ENCODE data around the gene BEST1.
"Not testable (repeated sequence)": the region's sequence is repeated elsewhere in the genome, so short reads cannot be mapped to it uniquely, and the experiment has no call there.

Gene BEST1

DNA sequence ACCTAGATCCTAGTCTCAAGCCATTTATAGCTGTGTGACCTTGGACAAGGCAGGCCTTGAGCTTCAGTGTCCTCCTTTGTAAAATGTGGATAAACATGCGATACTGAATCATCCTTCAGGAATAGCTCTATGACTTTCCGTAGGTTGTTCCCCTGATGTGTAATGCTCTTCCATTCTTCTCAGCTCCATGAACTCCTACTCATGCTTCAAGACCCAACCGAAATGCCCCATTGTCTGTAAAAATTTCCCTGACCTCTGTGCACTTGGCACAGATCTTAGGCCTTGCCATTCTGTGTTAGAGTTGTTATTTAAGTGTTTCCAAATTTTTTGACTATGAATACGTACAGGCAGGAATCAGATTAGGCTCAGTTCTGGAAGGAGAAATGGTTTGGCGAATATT lies 3.3 kb upstream of the BEST1 start:
- FAIRE-seq (no peak), DNase-seq (ENCODE audit: extremely low spot score, insufficient read length, low read depth) (no peak)

DNA sequence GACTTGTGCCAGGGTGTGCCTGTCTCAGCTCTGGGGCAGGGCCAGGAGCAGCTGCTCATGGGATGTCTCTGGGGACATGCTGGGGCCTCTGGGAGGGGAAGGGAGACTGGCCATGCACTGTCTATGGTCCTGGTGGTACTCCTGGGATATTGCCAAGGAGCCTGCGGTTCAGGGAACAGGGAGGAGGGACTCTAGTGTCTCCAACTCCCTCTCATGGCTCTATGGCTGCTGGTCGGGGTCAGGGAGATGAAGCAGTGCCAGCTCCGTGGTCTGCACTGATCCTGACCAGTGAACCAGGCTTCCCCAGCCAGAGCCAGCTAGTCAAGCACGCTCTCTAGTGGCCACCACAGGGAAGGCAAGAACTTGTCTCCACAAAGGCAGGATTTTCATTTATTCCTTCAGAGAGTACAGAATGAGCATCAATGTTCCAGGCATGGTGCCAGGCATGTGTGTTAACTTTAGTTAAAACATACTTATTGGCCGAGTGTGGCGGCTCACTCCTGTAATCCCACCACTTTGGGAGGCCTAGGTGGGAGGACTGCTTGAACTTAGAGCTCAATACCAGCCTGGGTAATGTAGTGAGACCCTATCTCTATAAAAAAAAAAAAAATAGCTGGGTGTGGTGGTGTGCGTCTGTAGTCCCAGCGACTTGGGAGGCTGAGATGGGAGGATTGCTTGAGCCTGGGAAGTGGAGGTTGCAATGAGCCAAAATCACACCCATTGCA lies 2.5 kb upstream of the BEST1 start:
- DNase-seq (ENCODE audit: extremely low spot score, insufficient read length, low read depth) (peak; percentile 72), FAIRE-seq (peak; percentile 72)

DNA sequence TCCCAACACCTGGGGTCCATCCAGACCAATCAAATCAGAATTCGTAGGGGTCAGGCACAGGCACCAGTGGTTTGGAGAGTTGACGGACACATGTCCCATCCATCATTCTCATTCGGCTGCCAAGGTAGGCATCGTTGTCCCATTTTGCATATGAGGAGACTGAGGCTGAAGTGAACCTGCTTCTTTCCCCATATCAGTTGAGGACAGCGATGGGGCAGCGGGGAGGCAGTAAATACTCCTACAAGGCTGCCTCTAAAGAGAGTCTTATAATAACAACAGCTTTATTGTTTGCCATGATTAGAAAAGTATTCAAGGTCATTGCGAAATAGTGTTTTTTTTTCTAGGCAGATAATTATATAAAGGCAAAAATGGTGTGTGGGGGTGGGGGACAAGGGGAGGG lies 1.6 kb upstream of the BEST1 start:
- no peak for FAIRE-seq
- no peak for DNase-seq (ENCODE audit: extremely low spot score, insufficient read length, low read depth)

DNA sequence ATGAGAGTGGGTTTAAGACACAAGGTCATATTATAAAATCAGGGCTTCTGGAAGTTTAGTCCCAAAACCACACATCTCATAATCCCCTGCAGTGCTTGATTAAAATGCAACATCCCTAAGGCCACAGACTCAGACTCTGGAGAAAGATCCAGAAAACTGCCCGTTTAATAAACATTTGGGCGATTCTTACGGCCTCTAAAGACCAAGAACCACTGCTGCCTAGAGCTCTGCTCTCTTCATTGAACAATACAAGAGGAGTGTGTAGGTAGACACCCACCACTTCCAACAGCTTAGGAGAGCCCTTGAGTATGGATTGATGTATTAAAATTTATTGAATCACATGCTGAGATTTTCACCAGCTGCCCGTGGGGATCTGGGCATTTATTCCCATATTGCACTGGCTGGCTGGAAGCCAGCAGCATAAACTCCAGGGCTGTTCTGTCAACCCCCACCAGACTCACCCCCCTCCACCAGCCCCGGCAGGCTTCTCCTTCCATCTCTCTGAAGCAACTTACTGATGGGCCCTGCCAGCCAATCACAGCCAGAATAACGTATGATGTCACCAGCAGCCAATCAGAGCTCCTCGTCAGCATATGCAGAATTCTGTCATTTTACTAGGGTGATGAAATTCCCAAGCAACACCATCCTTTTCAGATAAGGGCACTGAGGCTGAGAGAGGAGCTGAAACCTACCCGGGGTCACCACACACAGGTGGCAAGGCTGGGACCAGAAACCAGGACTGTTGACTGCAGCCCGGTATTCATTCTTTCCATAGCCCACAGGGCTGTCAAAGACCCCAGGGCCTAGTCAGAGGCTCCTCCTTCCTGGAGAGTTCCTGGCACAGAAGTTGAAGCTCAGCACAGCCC lies 749 bp upstream of the BEST1 start:
- FAIRE-seq, result no peak
- no peak for DNase-seq (ENCODE audit: extremely low spot score, insufficient read length, low read depth)

DNA sequence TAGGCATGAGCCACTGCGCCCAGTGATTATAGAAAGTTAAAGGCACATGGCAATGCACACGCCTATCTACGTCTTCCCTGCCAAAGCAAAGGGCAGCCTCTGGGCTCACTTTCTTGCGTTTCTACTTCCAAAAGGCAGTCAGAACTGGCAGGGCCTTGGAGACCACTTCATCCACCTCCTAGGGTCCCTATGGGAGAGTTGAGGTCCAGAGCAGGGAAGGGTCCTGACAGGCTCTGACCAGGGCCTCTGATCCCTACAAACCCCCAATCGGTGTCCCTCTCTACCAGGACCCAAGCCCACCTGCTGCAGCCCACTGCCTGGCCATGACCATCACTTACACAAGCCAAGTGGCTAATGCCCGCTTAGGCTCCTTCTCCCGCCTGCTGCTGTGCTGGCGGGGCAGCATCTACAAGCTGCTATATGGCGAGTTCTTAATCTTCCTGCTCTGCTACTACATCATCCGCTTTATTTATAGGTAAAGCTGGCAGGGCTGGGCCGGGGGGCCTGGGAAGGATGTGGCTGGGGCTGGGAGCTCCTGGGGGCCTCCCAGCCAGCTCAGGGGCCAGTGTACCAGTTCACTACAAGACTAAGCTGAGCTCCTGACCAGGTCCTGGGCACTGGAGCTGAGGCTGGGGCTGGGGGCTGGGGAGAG lies 1.5 kb downstream of the BEST1 start:
- no peak for DNase-seq (ENCODE audit: extremely low spot score, insufficient read length, low read depth)
- FAIRE-seq, result no peak

DNA sequence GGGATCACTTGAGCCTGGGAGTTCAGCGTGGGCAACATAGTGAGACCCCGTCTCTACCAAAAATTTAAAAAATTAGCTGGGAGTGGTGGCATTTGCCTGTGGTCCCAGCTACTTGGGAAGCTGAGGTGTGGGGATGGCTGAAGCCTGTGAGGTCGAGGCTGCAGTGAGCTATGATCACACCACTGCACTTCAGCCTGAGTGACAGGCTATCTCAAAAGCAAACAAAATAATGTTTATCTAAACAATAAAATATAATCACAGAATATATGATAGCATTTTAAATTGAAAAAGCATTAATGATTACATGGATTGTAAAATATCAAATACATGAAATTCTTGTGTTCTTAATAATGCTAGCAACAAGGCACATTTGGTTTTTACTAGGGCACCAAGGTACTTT lies 2.7 kb downstream of the BEST1 start:
- FAIRE-seq (no peak), DNase-seq (ENCODE audit: extremely low spot score, insufficient read length, low read depth) (no peak)

DNA sequence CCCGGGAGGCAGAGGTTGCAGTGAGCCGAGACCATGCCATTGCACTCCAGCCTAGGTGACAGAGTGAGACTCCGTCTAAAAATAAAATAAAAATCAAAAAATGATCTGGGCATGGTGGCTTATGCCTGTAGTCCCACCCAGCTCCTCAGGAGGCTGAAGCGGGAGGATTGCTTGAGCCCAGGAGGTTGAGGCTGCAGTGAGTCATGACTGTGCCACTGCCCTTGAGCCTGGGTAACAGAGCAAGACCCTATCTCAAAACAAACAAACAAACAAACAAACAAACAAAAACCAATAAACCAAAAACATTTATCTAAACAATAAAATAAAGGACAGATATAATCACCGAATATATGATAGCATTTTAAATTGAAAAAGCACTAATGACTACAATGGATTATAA lies 3.5 kb downstream of the BEST1 start:
- not testable (repeated sequence) for FAIRE-seq; DNase-seq (ENCODE audit: extremely low spot score, insufficient read length, low read depth)

DNA sequence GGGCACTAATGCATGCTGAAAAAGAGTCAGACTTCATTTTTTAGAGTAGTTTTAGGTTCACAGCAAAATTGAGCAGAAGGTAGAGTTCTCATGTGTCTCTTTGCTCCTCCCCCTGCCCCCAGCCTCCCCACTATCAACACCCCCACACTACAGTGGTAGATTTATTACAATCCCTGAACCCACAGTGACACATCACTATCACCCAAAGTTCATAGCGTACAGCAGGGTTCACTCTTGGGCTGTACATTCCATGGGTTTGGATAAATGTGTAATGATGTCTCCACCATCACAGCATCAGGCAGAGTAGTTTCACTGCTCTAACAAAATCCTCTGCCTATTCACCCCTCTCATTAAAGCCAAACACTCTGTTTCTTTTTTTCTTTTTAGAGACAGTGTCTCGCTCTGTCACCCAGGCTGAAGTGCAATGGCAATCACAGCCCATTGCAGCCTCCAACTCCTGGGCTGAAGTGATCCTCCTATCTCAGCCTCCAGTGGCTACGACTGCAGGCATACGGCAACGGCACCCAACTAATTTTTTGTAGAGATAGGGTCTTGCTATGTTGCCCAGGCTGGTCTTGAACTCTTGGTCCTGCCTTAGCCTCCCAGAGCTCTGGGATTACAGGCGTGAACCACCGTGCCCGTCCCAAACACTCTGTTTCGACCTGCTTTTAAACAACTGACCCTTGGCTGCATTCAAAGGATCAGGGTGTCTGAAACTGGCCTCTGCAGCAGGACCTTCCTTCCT lies 4.1 kb downstream of the BEST1 start:
- DNase-seq (ENCODE audit: extremely low spot score, insufficient read length, low read depth), result no peak
- no peak for FAIRE-seq

DNA sequence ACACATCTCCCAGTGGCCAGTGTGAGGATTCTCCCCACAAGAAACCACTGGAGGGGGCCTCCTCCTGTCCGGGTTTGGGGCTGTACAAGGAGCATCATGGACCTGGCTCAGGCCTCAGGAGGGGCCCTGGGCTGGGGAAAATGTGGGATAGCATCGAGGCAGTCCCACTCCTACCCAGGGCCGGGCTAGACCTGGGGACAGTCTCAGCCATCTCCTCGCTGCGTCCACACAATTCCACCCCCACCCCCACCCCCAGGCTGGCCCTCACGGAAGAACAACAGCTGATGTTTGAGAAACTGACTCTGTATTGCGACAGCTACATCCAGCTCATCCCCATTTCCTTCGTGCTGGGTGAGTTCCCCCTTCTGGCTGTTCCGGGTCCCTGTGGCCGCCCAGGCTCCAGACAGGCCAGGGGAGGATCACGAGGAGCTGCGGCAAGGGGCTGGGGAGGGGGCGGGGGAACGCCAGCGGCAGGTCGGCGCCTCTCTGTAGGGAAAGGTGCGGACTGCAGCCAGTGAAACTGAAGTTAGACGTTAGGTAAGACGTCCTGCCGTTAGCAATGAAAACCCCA lies 4.8 kb downstream of the BEST1 start:
- DNase-seq (ENCODE audit: extremely low spot score, insufficient read length, low read depth), result no peak
- no peak for FAIRE-seq

DNA sequence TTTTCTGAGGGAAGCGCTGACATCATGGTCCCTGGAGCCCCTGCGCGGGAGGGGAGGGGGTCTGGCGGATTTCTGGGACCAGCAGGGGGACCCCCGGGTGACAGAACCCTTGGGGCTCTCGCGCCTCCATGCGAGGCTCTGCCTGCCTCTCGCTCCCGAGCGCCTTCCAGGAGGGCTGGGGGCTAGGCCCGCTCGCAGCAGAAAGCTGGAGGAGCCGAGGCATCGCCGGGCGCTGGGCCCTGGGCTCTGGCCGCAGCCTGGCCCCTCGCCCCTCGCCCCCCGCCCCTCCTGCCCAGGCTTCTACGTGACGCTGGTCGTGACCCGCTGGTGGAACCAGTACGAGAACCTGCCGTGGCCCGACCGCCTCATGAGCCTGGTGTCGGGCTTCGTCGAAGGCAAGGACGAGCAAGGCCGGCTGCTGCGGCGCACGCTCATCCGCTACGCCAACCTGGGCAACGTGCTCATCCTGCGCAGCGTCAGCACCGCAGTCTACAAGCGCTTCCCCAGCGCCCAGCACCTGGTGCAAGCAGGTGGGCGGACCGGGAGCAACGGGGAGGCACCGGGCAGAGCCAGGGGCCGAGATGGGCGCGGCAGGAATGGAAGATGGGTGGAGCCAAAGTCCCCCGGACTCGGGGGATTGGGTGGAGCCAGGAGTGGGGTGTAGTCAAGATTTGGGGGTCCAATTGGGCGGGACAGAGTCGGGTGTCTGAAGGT lies 5.4 kb downstream of the BEST1 start:
- DNase-seq (ENCODE audit: extremely low spot score, insufficient read length, low read depth), result no peak
- FAIRE-seq, result no peak

DNA sequence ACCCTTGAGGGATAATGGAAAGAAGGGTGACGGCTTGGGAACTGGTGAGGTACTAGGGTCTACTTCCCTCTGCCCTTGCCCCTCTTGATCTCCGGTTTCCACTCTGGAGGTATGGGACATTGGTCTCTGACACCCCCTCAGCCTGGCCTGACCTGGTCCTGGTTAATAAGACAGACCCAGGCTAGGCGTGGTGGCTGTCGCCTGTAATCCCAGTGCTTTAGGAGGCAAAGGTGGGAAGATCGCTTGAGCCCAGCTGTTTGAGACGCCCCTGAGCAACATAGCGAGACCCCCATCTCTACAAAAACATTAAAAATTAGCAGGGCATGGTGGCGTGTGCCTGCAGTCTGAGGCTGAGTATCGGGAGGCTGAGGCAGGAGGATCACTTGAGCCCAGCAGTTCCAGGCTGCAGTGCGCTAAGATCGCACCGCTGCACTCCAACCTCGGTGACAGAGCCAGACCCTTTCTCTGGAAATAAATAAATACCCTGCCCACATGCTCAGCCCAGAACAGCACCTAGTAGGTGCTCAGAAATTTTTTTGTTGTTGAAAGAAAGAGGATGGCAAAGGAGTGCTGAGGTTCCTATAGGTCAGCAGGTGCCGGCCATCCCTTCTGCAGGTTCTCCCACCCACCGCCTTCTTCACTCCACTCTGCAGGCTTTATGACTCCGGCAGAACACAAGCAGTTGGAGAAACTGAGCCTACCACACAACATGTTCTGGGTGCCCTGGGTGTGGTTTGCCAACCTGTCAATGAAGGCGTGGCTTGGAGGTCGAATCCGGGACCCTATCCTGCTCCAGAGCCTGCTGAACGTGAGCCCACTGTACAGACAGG lies 6.3 kb downstream of the BEST1 start:
- no peak for DNase-seq (ENCODE audit: extremely low spot score, insufficient read length, low read depth)
- no peak for FAIRE-seq

DNA sequence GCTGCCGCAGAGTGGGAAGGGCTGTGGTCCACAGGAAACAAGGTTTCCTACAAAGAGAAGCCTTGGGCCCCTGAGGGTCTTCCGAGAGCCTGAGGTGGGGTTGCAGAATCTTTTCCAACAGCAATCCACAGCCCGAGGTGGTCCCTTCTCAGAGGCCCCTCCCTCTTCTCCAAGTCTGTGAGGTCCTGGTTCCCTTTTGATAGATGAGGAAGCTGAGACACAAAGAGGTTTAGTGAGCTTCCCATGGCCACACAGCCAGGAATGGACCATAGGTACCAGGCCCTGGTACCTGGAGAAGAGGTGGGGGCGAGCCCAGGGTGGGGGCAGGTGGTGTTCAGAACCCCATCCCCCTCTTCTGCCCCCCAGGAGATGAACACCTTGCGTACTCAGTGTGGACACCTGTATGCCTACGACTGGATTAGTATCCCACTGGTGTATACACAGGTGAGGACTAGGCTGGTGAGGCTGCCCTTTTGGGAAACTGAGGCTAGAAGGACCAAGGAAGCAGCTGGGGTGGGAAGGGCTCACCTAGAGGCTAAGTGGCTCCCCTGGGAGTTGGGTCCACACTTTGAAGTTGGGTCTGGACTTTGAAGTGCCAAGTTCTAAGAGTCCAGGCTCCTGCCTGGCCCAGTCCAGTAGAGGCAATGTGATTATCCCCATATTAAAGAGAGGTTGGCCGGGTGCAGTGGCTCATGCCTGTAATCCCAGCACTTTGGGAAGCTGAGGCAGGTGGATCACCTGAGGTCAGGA lies 7.0 kb downstream of the BEST1 start:
- no peak for FAIRE-seq
- no peak for DNase-seq (ENCODE audit: extremely low spot score, insufficient read length, low read depth)

DNA sequence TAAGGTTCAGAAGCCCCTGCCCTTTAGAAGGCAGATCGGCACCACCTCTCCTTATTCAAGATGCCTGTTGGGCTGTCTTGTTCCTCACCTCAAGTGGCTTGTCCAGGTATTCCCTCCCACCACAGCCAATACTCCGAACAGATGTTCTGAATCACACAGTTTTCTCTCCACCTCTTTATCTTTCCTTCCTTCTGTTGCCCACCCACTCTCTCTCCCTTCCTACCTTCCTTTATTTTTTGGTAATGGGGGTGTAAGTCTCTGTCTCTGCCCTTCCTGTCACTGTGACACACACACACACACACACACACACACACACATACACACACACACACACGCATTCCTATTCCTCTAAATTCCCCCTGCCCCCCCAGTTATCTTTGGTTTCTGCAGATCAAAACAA lies 8.4 kb downstream of the BEST1 start:
- FAIRE-seq (no peak), DNase-seq (ENCODE audit: extremely low spot score, insufficient read length, low read depth) (no peak)

DNA sequence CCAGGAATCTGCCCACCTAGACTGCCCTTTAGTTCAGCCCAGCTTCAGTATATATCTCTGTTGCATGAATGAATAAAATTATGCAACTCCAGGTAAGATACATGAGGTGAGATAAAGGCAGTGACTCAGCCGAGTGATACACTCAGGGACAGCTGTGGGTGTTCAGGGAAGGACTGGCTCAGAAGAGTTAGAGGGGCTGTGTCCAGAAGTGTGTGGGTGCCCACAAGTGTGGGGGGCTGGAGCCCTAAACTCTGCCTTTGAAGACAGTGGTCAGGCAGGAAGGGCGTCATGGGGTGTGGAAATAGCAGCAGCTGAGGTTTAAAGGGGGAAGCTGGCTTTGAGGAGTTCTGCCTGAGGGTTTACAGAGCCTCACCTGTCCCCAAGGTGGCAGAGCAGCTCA lies 9.0 kb downstream of the BEST1 start:
- DNase-seq (ENCODE audit: extremely low spot score, insufficient read length, low read depth) (no peak), FAIRE-seq (no peak)

DNA sequence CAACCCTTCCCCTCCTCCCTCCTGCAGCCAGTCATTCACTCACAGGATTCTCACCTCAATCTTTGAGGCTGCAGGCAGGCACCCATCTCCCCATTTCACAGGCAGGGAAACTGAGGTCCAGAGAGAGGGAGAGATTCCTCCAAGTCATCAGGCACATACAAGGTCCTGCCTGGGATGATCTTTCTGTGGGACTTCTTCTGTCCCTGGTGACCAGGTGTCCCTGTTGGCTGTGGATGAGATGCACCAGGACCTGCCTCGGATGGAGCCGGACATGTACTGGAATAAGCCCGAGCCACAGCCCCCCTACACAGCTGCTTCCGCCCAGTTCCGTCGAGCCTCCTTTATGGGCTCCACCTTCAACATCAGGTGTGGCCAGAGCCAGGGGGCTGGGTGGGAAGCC lies 9.5 kb downstream of the BEST1 start:
- DNase-seq (ENCODE audit: extremely low spot score, insufficient read length, low read depth) (no peak), FAIRE-seq (no peak)

DNA sequence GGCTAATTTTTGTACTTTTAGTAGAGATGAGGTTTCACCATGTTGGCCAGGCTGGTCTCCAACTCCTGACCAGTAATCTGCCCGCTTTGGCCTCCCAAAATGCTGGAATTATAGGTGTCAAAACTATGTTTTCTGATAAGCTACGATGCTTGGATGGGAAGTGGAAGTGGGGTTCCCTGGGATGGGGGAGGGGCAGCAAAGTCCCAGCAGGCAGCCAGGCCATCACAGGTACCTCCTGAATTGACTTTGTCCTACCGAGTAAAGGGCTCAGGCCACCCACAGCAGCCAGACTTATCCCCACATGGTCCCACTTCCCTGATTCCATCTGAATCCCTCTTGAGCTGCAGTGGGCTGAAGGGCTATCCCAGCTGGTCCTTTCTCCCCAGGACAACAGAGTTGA lies 10.4 kb downstream of the BEST1 start:
- FAIRE-seq, result no peak
- no peak for DNase-seq (ENCODE audit: extremely low spot score, insufficient read length, low read depth)

DNA sequence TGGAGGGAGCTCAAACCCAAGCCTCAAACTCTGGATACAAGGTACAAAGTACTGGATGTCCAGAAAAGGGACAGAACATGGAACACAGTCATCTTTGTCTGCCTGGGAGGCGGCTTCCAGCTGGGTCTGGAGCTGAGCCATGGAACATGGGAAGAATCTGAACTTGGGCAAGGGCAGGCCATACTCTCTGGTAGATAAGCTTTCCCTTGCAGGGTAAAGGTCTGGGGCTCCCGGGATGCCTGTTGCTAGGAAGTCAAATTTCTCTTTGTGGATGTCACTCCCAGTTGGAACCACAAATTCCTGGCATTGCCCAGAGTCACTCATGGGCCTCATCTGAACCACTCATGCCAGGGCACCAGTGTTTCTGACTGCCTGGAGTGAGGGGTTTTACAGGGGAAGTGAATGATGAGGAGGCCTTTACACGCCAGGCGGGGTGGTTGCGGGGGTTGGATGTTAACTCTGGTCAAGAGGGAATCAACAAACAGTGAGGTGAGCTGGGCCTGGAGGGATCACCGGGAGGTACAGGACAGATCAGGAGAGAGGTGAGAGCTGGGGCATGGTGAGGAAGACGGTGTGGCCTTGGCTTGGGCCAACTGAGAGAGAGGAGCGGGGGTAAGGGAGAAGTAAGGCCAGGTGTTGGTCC lies 11.5 kb downstream of the BEST1 start:
- FAIRE-seq (no peak), DNase-seq (ENCODE audit: extremely low spot score, insufficient read length, low read depth) (no peak)

Measured in GM18507 (cell line).